Testis (tissue), 3 donors: ENCODE data around the gene PDGFD. TPM values are rescaled to one million over a fixed set of nuclear protein-coding genes. Genes with fewer than 3 reads are reported as not detected.

Experiments used
- DNase-seq: peaks from one replicate; pipeline ENCODE4 v3.0.0-alpha.2; 2019
- H3K27ac ChIP-seq, 2 donors: fragments of 200-600 bp; sonication (generic); one replicate each; pipeline ENCODE4 v1.5.1; 2019
- H3K27me3 ChIP-seq: fragments of 200-600 bp; sonication (generic); one replicate; pipeline ENCODE4 v1.5.1; 2019
- H3K36me3 ChIP-seq: fragments of 200-600 bp; sonication (generic); one replicate; pipeline ENCODE4 v1.5.1; 2017; ENCODE audit warnings: low read depth; ENCODE audit errors: missing control alignments
- H3K4me1 ChIP-seq: fragments of 200-600 bp; sonication (generic); one replicate; pipeline ENCODE4 v1.5.1; 2019
- H3K4me3 ChIP-seq, 2 donors: fragments of 200-600 bp; sonication (generic); one replicate each; pipeline ENCODE4 v1.5.1; 2017 to 2019
- H3K9me3 ChIP-seq: fragments of 200-600 bp; sonication (generic); one replicate; pipeline ENCODE4 v1.5.1; 2017
- POLR2A ChIP-seq: fragments of 450-650 bp; IDR thresholded peaks from one replicate; pipeline ENCODE4 v1.6.1; 2017; ENCODE audit warnings: antibody characterized with exemption, mild to moderate bottlenecking, moderate library complexity
- WGBS, 2 donors: methylation state at CpG; one replicate each; pipeline ENCODE4 v1.1.5; 2018; 5-methylcytosine and 5-hydroxymethylcytosine counted together
- intact Hi-C: fragments of 100-400 bp; cut with DNase I; formaldehyde crosslinking; loops from one replicate; pipeline ENCODE4 v1.15.1; 2023; ENCODE audit warnings: low total_unique reads
- polyA plus RNA-seq: library from polyadenylated mRNA; stranded (reverse); fragments of 350-450 nt; fragmentation: Illumina TruSeq; extraction: RNeasy Lipid Tissue Mini Kit (QIAGEN cat#74804); gene quantifications from one replicate; pipeline ENCODE4 v1.2.3, GENCODE V29; 2014; ENCODE audit warnings: low read depth, low replicate concordance; ENCODE audit not compliant: insufficient read depth
- total RNA-seq, 2 donors: library from RNA; depleted of rRNA; stranded (reverse); fragments of >200 nt; gene quantifications; one replicate each; pipeline ENCODE4 v1.2.3, GENCODE V29; 2016
- TF ChIP-seq, protein P1 (sequence below), 3 experiments: fragments of 450-650 bp in 2 of 3; fragments of 200-600 bp in 1 of 3; sonication (generic) in 1 of 3; IDR thresholded peaks; one replicate each; pipeline ENCODE4 v1.5.1; 2016 to 2019; ENCODE audit warnings: antibody characterized with exemption in 3 of 3, mild to moderate bottlenecking in 2 of 3, moderate library complexity in 1 of 3

Gene PDGFD
- total and polyA plus RNA-seq, 3 donors from 2014 or later = 6.0 to 8.1 (median 8.0) TPM

DNA sequence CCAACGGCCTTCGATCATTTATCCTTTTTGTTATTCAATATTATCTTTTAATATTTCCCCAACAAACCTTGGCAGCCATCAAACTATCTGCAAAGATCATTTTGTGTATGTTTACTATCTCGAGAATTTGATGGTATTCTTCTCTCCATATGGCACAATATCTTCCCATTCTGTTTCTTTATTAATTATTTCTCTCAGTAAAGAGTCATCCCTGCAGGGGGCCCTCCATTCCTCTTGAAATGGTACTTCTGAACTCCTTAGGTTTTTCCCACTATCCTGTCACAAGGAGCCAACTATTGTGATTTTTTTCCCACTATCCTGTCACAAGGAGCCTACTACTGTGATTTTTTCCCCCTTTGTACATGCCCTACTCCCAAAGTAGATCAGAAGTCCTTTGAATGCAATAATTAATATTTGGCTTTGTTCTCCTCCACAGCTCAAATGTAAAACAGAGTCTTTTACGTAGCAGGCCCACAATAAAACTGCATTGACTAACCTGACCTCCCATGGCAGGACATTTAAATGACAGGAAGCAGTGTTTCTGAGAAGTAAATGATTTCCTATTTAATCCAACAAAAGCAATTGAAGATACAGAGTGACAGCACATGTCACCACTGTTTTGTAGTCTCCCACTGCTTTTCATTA is 43.3 kb downstream of the PDGFD start:
- no peak overlapping the region for H3K4me3 ChIP-seq
- 83 to 86% methylated on average over 4 of the region's 4 CpGs for WGBS, 2 donors
- intact Hi-C loops = no loop called here
- TF ChIP-seq POLR2A = no peak
- TF ChIP-seq, protein P1, sequence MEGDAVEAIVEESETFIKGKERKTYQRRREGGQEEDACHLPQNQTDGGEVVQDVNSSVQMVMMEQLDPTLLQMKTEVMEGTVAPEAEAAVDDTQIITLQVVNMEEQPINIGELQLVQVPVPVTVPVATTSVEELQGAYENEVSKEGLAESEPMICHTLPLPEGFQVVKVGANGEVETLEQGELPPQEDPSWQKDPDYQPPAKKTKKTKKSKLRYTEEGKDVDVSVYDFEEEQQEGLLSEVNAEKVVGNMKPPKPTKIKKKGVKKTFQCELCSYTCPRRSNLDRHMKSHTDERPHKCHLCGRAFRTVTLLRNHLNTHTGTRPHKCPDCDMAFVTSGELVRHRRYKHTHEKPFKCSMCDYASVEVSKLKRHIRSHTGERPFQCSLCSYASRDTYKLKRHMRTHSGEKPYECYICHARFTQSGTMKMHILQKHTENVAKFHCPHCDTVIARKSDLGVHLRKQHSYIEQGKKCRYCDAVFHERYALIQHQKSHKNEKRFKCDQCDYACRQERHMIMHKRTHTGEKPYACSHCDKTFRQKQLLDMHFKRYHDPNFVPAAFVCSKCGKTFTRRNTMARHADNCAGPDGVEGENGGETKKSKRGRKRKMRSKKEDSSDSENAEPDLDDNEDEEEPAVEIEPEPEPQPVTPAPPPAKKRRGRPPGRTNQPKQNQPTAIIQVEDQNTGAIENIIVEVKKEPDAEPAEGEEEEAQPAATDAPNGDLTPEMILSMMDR (IDR thresholded peaks at IDR 0.05) = no peak
- H3K9me3 ChIP-seq = no peaks in the 10 kb centered on the region
- H3K27me3 ChIP-seq = no peaks in the 10 kb centered on the region
- H3K36me3 ChIP-seq = no peaks in the 10 kb centered on the region
- H3K4me1 ChIP-seq = no peaks in the 10 kb centered on the region
- no peak overlapping the region for H3K27ac ChIP-seq
- DNase-seq = no peak

DNA sequence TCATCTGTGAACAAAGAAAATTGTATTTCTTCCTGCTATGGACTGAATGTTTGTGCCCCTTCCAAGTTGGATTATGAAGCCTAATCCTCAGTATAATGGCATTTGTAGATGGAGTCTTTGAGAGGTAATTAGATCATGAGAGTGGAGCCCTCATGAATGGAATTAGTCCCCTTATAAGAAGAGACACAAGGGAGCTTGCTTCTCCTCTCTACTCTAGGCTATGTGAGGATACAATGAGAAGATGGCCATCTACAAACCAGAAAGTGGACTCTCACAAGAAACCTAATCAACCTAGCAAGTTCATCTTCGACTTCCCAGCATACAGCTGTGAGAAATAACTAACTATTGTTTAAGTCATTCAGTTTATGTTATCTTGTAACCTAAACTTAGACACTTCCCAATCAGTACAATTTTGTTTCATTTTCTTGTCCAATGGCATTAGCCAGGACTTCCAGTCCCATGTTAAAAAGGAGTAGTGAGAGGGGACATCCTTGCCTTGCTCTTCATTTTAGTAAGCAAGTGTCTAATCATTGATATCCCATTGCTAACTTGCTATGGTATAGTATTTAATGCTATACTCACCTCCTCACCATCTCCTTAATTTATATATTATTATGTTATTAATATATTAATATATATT is 45.7 kb downstream of the PDGFD start:
- no peak overlapping the region for H3K4me3 ChIP-seq
- H3K27me3 ChIP-seq = no peaks in the 10 kb centered on the region
- DNase-seq = no peak
- H3K27ac ChIP-seq = no peak overlapping the region
- H3K36me3 ChIP-seq = no peaks in the 10 kb centered on the region
- TF ChIP-seq, protein P1 (IDR thresholded peaks at IDR 0.05) = no peak
- no peak for TF ChIP-seq POLR2A
- intact Hi-C loops = no loop called here
- 86 to 96% methylated on average over 1 of the region's 1 CpG for WGBS, 2 donors
- no peaks in the 10 kb centered on the region for H3K4me1 ChIP-seq
- H3K9me3 ChIP-seq = no peaks in the 10 kb centered on the region

DNA sequence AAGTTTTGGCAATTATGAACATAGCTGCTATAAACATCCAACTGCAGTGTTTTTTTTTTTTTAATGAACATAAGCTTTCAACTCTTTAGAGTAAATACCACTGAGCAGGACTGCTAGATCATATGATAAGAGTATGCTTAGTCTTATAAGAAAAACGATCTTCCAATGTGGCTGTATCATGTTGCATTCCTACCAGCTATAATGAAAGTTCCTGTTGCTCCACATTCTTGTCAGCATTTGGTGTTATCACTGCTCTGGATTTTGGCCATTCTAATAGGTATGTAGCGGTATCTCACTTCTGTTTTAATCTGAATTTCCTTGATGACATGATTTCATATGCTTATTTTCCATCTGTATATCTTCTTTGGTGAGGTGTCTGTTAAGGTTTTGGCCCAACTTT is 50.4 kb downstream of the PDGFD start:
- Histone ChIP-seq H3K27ac (no peak overlapping the region), H3K9me3 (no peaks in the 10 kb centered on the region), H3K27me3 (no peaks in the 10 kb centered on the region), H3K4me1 (no peaks in the 10 kb centered on the region), H3K4me3 (no peak overlapping the region), H3K36me3 (no peaks in the 10 kb centered on the region)
- DNase-seq = no peak
- no peak for TF ChIP-seq POLR2A
- TF ChIP-seq, protein P1 (IDR thresholded peaks at IDR 0.05) = no peak
- intact Hi-C loops = no loop called here
- WGBS, 2 donors = 83 to 85% methylated on average over 2 of the region's 2 CpGs

DNA sequence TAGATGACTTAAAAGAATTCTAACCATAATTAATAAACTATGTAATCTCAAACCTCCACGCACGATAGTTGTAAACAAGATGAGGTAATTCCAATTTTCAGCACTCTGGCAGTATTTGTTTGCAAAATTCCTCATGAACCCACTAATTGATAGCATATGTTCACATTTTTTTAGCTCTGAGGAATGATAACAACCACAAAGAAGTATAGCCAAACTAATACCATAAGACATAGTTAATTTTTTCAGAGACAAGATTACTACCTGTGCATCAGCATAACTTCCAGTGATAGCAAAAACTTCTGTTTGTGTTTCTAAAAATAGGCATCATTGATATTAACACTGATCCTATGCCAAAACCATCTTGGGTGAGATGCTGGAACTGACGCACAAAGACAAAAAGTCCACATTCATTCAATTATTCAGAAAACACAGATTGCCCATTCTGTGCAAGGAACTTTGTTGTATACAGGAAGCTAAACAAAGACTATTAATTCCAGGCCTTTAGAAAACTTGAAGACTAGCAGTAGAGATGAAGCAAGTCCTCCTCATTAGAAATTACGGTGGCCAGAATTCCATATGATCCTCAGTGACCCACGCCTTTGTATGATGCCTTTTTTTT is 57.7 kb downstream of the PDGFD start:
- no peaks in the 10 kb centered on the region for H3K36me3 ChIP-seq
- H3K4me1 ChIP-seq = no peaks in the 10 kb centered on the region
- intact Hi-C loops = no loop called here
- H3K27me3 ChIP-seq = no peaks in the 10 kb centered on the region
- TF ChIP-seq POLR2A = no peak
- TF ChIP-seq, protein P1 (IDR thresholded peaks at IDR 0.05) = no peak
- H3K27ac ChIP-seq = no peak overlapping the region
- H3K9me3 ChIP-seq = no peaks in the 10 kb centered on the region
- 67 to 68% methylated on average over 5 of the region's 5 CpGs for WGBS, 2 donors
- no peak overlapping the region for H3K4me3 ChIP-seq
- DNase-seq = no peak
